IMR-90 (cell line): ENCODE data around the gene COX7C. TPM values are rescaled to one million over a fixed set of nuclear protein-coding genes. Genes with fewer than 3 reads are reported as not detected.
"Not testable (repeated sequence)": the region's sequence is repeated elsewhere in the genome, so short reads cannot be mapped to it uniquely, and the experiment has no call there.

Experiments
- ATAC-seq: fragments of 200-7000 bp; cut with Tn5 transposase; 2 replicates; pipeline ENCODE4 v1.9.1; 2020; ENCODE audit warnings: low read depth, mild to moderate bottlenecking, moderate library complexity
- BruUV-seq: library from RNA; stranded (reverse); fragments of 400-500 nt; replicated peaks from 2 replicates; lab custom pipeline; 2021; lab: Mats Ljungman, UMichigan
- CTCF ChIA-PET: fragments of 300-600 bp; formaldehyde crosslinking; extraction: SDS; loops from one replicate; lab custom pipeline; 2021; ENCODE audit warnings: antibody characterized with exemption; lab: Yijun Ruan, JAX
- POLR2A ChIA-PET: fragments of 300-600 bp; sonication (Branson Sonifier 250); formaldehyde crosslinking; loops from one replicate; lab custom pipeline; 2022; ENCODE audit warnings: antibody characterized with exemption; ENCODE audit not compliant: unreplicated experiment; lab: Charles Lee
- DNase-seq: peaks from one replicate; pipeline ENCODE4 v3.0.0; 2013
- H2AFZ ChIP-seq: replicated peaks from 2 replicates; pipeline ENCODE3; 2013; ENCODE audit warnings: low read length, mild to moderate bottlenecking; ENCODE audit not compliant: poor library complexity
- H2AK5ac ChIP-seq: 2 replicates; pipeline ENCODE4 v1.6.1; 2013; ENCODE audit warnings: low read depth, low read length, inconsistent platforms
- H2AK9ac ChIP-seq: replicated peaks from 2 replicates; pipeline ENCODE3; 2013; ENCODE audit warnings: mild to moderate bottlenecking, low read depth, low read length, moderate library complexity; ENCODE audit not compliant: poor library complexity
- H2BK120ac ChIP-seq: 2 replicates; pipeline ENCODE4 v1.6.1; 2013; ENCODE audit warnings: low read depth, low read length, inconsistent platforms
- H2BK15ac ChIP-seq: 3 replicates; pipeline ENCODE4 v1.6.1; 2013; ENCODE audit warnings: low read depth, low read length, inconsistent platforms
- H2BK20ac ChIP-seq: 2 replicates; pipeline ENCODE4 v1.6.1; 2013; ENCODE audit warnings: low read depth, mild to moderate bottlenecking, inconsistent platforms, low read length, moderate library complexity
- H2BK5ac ChIP-seq: 2 replicates; pipeline ENCODE4 v1.6.1; 2013; ENCODE audit warnings: mild to moderate bottlenecking, low read depth, low read length, inconsistent platforms; ENCODE audit not compliant: poor library complexity, severe bottlenecking
- H3K14ac ChIP-seq: replicated peaks from 2 replicates; pipeline ENCODE4 v1.6.1; 2013; ENCODE audit warnings: low read depth, low read length, inconsistent platforms
- H3K18ac ChIP-seq: 2 replicates; pipeline ENCODE4 v1.6.1; 2013; ENCODE audit warnings: low read depth, low read length, control low read depth
- H3K23ac ChIP-seq: 2 replicates; pipeline ENCODE4 v1.6.1; 2013; ENCODE audit warnings: low read depth, low read length, inconsistent platforms
- H3K27ac ChIP-seq: 2 replicates; pipeline ENCODE4 v1.5.1; 2013; ENCODE audit warnings: mild to moderate bottlenecking, control low read depth, low read length; ENCODE audit not compliant: insufficient read depth
- H3K27me3 ChIP-seq: 2 replicates; pipeline ENCODE4 v1.6.1; 2013; ENCODE audit warnings: low read length; ENCODE audit not compliant: control insufficient read depth, insufficient read depth
- H3K36me3 ChIP-seq: 2 replicates; pipeline ENCODE4 v1.6.1; 2013; ENCODE audit warnings: low read length, mixed read lengths; ENCODE audit not compliant: control insufficient read depth, insufficient read depth
- H3K4ac ChIP-seq: 2 replicates; pipeline ENCODE4 v1.6.1; 2013; ENCODE audit warnings: low read depth, low read length, inconsistent platforms
- H3K4me1 ChIP-seq: 2 replicates; pipeline ENCODE4 v1.6.1; 2013; ENCODE audit warnings: low read length, mixed read lengths; ENCODE audit not compliant: control insufficient read depth, insufficient read depth
- H3K4me2 ChIP-seq: 2 replicates; pipeline ENCODE4 v1.6.1; 2013; ENCODE audit warnings: low read depth, mild to moderate bottlenecking, control low read depth, low read length, moderate library complexity
- H3K4me3 ChIP-seq: 2 replicates; pipeline ENCODE4 v1.5.1; 2013; ENCODE audit warnings: low read depth, mild to moderate bottlenecking, control low read depth, low read length, moderate library complexity; ENCODE audit not compliant: insufficient read depth
- H3K56ac ChIP-seq: 2 replicates; pipeline ENCODE4 v1.6.1; 2013; ENCODE audit warnings: low read length, inconsistent platforms; ENCODE audit not compliant: insufficient read depth; ENCODE audit errors: extremely low read depth
- H3K79me1 ChIP-seq, 2 experiments: 2 replicates each; pipeline ENCODE4 v1.6.1; 2013; ENCODE audit warnings: low read length in 2 of 2, inconsistent platforms in 1 of 2, low read depth in 1 of 2
- H3K9ac ChIP-seq: 2 replicates; pipeline ENCODE4 v1.6.1; 2013; ENCODE audit warnings: low read depth, low read length, control low read depth
- H3K9me1 ChIP-seq: 2 replicates; pipeline ENCODE4 v1.6.1; 2013; ENCODE audit warnings: low read length, inconsistent platforms; ENCODE audit not compliant: insufficient read depth
- H3K9me3 ChIP-seq: 2 replicates; pipeline ENCODE4 v1.6.1; 2013; ENCODE audit warnings: low read length; ENCODE audit not compliant: control insufficient read depth, insufficient read depth
- H4K20me1 ChIP-seq: 2 replicates; pipeline ENCODE4 v1.6.1; 2013; ENCODE audit warnings: low read length, inconsistent platforms; ENCODE audit not compliant: insufficient read depth
- H4K5ac ChIP-seq: 2 replicates; pipeline ENCODE4 v1.6.1; 2013; ENCODE audit warnings: mild to moderate bottlenecking, low read depth, low read length, control low read depth
- H4K8ac ChIP-seq, 2 experiments: 2 replicates each; pipeline ENCODE4 v1.6.1; 2013; ENCODE audit warnings: low read depth in 2 of 2, low read length in 2 of 2, control low read depth in 1 of 2, inconsistent platforms in 1 of 2
- H4K91ac ChIP-seq: 2 replicates; pipeline ENCODE4 v1.6.1; 2013; ENCODE audit warnings: low read depth, low read length, inconsistent platforms; ENCODE audit not compliant: insufficient read depth
- WGBS, 2 experiments: methylation state at CpG; one replicate each; pipeline versions ENCODE4 v1.1.5 to v1.1.7; 2013; ENCODE audit warnings: missing lambda C conversion rate in 2 of 2; ENCODE audit not compliant: insufficient read length in 1 of 2; ENCODE audit errors: extremely low coverage in 2 of 2; 5-methylcytosine and 5-hydroxymethylcytosine counted together
- dilution Hi-C: fragments of 300-500 bp; cut with HindIII; formaldehyde crosslinking; loops from one replicate; pipeline ENCODE4 v1.14.3; 2018; ENCODE audit warnings: low sequenced_read_pairs; ENCODE audit not compliant: unreplicated experiment
- in situ Hi-C: fragments of 300-500 bp; cut with MboI; formaldehyde crosslinking; loops from 3 replicates; pipeline ENCODE4 v1.14.3; 2019; ENCODE audit warnings: low sequenced_read_pairs, inconsistent platforms, mixed read lengths
- intact Hi-C: fragments of 100-400 bp; cut with micrococcal nuclease; formaldehyde crosslinking; loops from 2 replicates; pipeline ENCODE4 v1.10.0; 2022
- polyA plus RNA-seq, 3 experiments: library from polyadenylated mRNA; depleted of rRNA; stranded (reverse); fragments of >200 nt; gene quantifications; 2 replicates each; pipeline ENCODE4 v1.2.3, GENCODE V29; 2012; ENCODE audit warnings: low replicate concordance in 1 of 3
- total RNA-seq: library from RNA; depleted of rRNA; stranded (reverse); fragments of >200 nt; gene quantifications from 2 replicates; pipeline ENCODE4 v1.2.3, GENCODE V29; 2012

COX7C gene
- total and polyA plus RNA-seq, 2 of the 4 experiments (the other 2 are of a cell fraction), result 91.4 to 564 TPM

- H2AK9ac ChIP-seq, H3K4ac ChIP-seq, H3K79me1 ChIP-seq, H2AFZ ChIP-seq, H3K23ac ChIP-seq, CTCF ChIA-PET, ATAC-seq, H2BK5ac ChIP-seq, H3K9me1 ChIP-seq, H3K36me3 ChIP-seq, H4K5ac ChIP-seq, H4K8ac ChIP-seq, H3K27me3 ChIP-seq, H3K4me1 ChIP-seq, intact Hi-C loops, POLR2A ChIA-PET, H4K20me1 ChIP-seq, H2BK20ac ChIP-seq, H3K4me3 ChIP-seq, H3K14ac ChIP-seq, H3K9me3 ChIP-seq, H3K27ac ChIP-seq, H3K18ac ChIP-seq, H3K56ac ChIP-seq, H2BK15ac ChIP-seq, BruUV-seq, H2AK5ac ChIP-seq, dilution Hi-C loops, DNase-seq, in situ Hi-C loops, H2BK120ac ChIP-seq, H4K91ac ChIP-seq, H3K4me2 ChIP-seq, H3K9ac ChIP-seq: not testable (repeated sequence)
- WGBS, 2 experiments, result no CpG with 5 or more reads among the region's 2 CpGs
These were observed 43.0 kb downstream of the COX7C start for GRCh38 chr5:86660771-86661170.
